Renal cortex interstitium (tissue), 11 donors: ENCODE results near the gene AKAIN1. TPM values are rescaled to one million over a fixed set of nuclear protein-coding genes. Genes with fewer than 3 reads are reported as not detected.

Source experiments
- DNase-seq, 11 donors: peaks; one replicate each; pipeline ENCODE4 v3.0.0-alpha.2; 2013; ENCODE audit warnings: low read depth in 9 of 11, low spot score in 4 of 11; ENCODE audit errors: extremely low read depth in 1 of 11
- polyA plus RNA-seq, 3 donors: library from polyadenylated mRNA; unstranded; fragments of 120-200 nt; gene quantifications; one replicate each; pipeline ENCODE4 v1.2.1, GENCODE V29; 2013; ENCODE audit not compliant: insufficient read length in 3 of 3

The AKAIN1 gene
- polyA plus RNA-seq, 3 donors = not detected

DNA sequence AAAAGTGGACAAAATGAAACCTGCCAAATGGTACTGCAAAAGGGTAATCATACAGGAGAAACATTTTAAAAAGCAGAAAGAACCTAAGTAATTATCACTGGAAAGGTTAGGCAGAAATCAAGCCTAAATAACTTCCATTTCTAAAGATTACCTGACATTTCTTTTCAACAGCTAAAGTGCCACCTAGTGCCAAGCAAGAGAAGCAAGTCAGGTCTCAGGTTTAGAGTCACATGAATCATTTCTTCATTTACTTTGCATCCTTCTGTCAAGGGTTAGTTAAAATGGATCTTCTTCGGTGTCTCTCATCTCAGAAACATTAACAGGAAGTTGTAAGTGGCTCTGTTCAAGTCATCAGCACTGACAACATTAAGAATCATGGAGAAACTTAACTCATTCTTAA lies 90.3 kb downstream of the AKAIN1 start:
- no peak for DNase-seq

DNA sequence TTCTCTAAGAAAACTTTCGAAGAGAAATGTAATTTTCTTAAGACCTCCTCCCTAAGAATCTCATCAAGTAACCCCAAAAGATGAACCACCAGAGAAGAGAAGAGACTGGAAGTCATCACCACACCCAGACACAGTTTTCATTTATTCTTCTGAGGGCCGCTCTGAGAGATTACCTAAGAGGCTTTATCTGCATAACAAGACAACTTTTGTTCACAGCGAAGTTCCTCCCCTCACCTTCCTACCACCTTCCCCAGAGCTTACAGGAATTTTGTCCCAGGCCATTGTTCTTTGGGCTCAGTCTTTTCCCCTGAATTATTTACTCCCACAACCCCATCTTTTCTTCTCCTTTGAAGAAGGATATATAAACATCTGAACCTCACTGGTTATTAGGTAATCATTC lies 92.8 kb downstream of the AKAIN1 start:
- no peak for DNase-seq

DNA sequence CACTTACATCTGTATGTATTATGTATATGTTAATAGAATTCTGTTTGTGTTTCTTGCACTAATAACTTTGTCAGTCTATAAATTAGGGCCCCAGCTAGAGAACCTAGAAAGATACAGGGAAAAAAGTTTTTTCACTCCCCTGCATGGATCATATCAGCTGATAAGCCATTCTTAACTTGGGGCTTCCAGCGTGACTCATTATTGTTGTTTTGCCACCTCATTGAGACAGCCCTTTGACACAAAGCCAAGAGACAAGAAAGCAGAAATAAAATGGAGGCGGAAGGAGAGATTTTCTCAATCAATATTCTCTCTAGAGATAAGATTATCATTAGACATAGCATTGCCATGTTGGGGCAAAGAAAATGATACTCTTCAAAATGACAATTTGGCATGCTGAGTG lies 93.4 kb downstream of the AKAIN1 start:
- DNase-seq = no peak

DNA sequence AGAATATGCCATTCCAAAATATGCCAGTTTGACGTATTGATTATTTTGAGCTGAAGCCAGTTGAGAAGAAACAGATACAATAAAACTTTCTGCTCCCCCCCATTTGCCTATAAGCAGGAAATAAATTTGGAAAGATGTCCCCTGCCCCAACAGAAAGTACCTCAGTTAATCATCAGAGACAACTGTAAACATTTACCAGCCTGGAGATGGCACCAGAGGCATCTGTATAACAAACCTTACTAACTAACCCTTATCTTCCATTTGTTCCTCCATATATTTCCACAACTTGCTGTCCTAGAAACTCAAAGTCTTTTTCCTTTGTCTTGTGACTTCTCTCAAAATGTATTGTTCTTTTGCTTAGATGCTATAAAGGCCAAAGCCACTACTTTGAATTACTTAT lies 93.8 kb downstream of the AKAIN1 start:
- DNase-seq = no peak

DNA sequence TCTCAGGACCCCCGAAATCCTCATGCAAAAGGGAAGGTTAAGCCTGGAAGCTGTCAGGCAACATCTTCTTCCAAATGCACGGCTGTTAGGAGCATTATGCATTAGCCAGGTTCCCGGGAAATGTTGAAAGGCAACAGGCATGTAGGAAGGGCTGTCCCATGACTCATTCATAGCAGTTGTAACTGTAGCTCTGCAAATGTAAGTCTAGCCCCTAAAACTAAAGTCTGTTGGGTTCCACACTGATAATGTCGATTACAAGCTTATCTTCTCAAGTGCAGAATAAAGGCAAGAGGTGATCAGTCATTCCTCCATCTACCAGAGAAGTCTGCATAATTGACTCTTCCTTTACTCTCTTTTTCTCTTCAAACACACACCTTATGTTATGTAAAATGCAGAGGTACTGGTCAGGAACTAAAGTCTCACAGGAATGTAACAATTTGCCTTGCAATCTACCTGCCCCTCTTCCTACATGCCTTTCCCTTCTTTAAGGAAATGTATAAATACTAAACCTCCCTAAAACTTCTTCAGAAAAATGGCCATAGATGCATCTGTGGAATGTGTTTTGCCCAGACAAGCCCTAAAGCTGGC lies 99.8 kb downstream of the AKAIN1 start:
- DNase-seq = no peak

DNA sequence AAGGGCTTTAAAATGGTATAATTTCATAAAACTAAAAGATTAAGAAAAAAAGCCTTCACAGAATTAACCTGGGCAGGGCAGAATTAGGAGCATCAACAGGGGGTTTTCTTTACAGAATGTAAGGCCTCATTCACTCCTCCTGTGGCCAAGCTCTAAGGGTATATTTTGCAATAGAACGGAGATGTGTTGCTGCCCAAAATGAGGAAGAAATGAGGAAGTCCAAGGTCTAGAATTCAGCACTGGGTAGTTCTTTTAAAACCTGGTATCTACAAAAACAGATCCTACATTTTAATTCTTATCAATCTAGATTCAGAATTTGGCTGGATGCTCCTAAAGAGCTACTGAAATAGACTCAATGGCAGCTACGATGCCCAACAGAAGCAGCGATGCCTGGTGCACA lies 101.8 kb downstream of the AKAIN1 start:
- no peak for DNase-seq

DNA sequence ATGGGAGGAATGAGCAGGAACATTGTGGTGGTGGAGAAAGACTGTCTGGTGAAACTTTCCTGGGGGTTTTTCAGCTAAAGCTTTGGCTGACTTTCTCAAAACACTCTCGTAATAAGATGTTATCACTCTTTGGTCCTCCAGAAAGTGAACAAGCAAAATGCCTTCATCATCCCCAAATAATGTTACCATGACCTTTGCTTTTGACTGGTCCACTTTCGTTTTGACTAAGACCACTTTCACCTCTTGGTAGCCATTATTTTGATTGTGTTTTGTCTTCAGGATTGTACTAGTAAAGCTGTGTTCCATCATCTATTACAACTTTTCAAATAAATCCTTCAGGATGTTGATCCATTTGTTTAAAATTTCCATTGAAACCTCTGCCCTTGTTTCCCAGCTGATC lies 103.2 kb downstream of the AKAIN1 start:
- no peak for DNase-seq

Other genes with a start within 250 kb of the AKAIN1 start
- gene ZBTB14, start 98.5 kb upstream of the AKAIN1 start, polyA plus RNA-seq = 10 to 100 TPM; 21.3 to 25.0 (median 23.5) TPM